Stomach (tissue), 9 donors: ENCODE data around the gene GAS1. TPM values are rescaled to one million over a fixed set of nuclear protein-coding genes. Genes with fewer than 3 reads are reported as not detected.

Source experiments
- DNase-seq, 2 donors: peaks; one replicate each; pipeline versions ENCODE4 v3.0.0 to v3.0.0-alpha.2; 2013 to 2019
- H3K27ac ChIP-seq, 5 donors: fragments of 200-600 bp in 4 of 5; sonication (generic) in 4 of 5; one replicate each; pipeline ENCODE4 v1.5.1; 2013 to 2019; ENCODE audit warnings: mild to moderate bottlenecking in 1 of 5, moderate library complexity in 1 of 5
- H3K27me3 ChIP-seq, 3 donors: fragments of 200-600 bp; sonication (generic); one replicate each; pipeline ENCODE4 v1.5.1; 2017 to 2019; ENCODE audit warnings: mixed run types in 1 of 3
- H3K36me3 ChIP-seq, 4 donors: fragments of 200-600 bp; sonication (generic); 1 replicate in 3 of 4; 2 replicates in 1 of 4; pipeline ENCODE4 v1.5.1; 2016 to 2019
- H3K4me1 ChIP-seq, 4 donors: fragments of 200-600 bp; sonication (generic); one replicate each; pipeline ENCODE4 v1.5.1; 2016 to 2019
- H3K4me3 ChIP-seq, 4 donors: fragments of 200-600 bp; sonication (generic) in 3 of 4; one replicate each; pipeline ENCODE4 v1.5.1; 2016 to 2019; ENCODE audit warnings: mild to moderate bottlenecking in 1 of 4
- H3K9me3 ChIP-seq, 4 donors: fragments of 200-600 bp; sonication (generic); one replicate each; pipeline ENCODE4 v1.5.1; 2016 to 2019
- EP300 ChIP-seq: sonication (generic); formaldehyde crosslinking; IDR thresholded peaks from one replicate; pipeline ENCODE4 v1.6.1; 2017; ENCODE audit warnings: antibody characterized with exemption
- POLR2A ChIP-seq, 4 donors: fragments of 450-650 bp; IDR thresholded peaks; one replicate each; pipeline ENCODE4 v1.6.1; 2016; ENCODE audit warnings: antibody characterized with exemption in 4 of 4, control low read depth in 2 of 4, mild to moderate bottlenecking in 1 of 4, moderate library complexity in 1 of 4
- POLR2AphosphoS5 ChIP-seq, 3 donors: sonication (generic); formaldehyde crosslinking; IDR thresholded peaks; one replicate each; pipeline ENCODE4 v1.6.1; 2016; ENCODE audit warnings: antibody characterized with exemption in 3 of 3
- WGBS, 5 donors: extraction: QIAGEN DNeasy Blood & Tissue Kit in 3 of 5; methylation state at CpG; one replicate each; pipeline versions ENCODE4 v1.1.5 to v1.1.7; 2013 to 2018; 5-methylcytosine and 5-hydroxymethylcytosine counted together
- intact Hi-C: fragments of 100-400 bp; cut with DNase I; formaldehyde crosslinking; loops from one replicate; pipeline ENCODE4 v1.15.1; 2023; ENCODE audit warnings: low total_unique reads
- polyA plus RNA-seq, 3 donors: library from polyadenylated mRNA; stranded (reverse); fragments of 200-250 nt; gene quantifications; one replicate each; pipeline ENCODE4 v1.2.3, GENCODE V29; 2013
- total RNA-seq, 5 donors: library from RNA; depleted of rRNA; stranded (reverse); fragments of >200 nt; gene quantifications; one replicate each; pipeline versions ENCODE4 v1.1.0 to v1.2.3, GENCODE V29; 2014 to 2016
- TF ChIP-seq, protein P1 (sequence below), 7 experiments: fragments of 450-650 bp in 4 of 7; fragments of 200-600 bp in 3 of 7; sonication (generic) in 3 of 7; IDR thresholded peaks; one replicate each; pipeline ENCODE4 v1.5.1; 2016 to 2019; ENCODE audit warnings: antibody characterized with exemption in 7 of 7, control low read depth in 2 of 7, mild to moderate bottlenecking in 1 of 7
- donor health status: healthy with polysubstance abuse.
- donor health status: Bipolar disorder and iron deficiency.
- donor health status: healthy.

The GAS1 gene
- total and polyA plus RNA-seq, 8 donors = 0.87 to 103 (median 27.5) TPM

GRCh38 chr9:86983620-86984259, 36.4 kb upstream of the GAS1 start:
- H3K9me3 ChIP-seq = no peaks in the 10 kb centered on the region
- peak overlapping the region in 4 of 5 donors; percentile 11 to 76 (median 32) for H3K27ac ChIP-seq
- DNase-seq = peak in 1 of 2 donors; percentile 34
- H3K4me3 ChIP-seq = no peak overlapping the region
- H3K36me3 ChIP-seq = no peaks in the 10 kb centered on the region
- no peak for TF ChIP-seq POLR2A (IDR thresholded peaks at IDR 0.05)
- no peak for TF ChIP-seq EP300
- TF ChIP-seq, protein P1, sequence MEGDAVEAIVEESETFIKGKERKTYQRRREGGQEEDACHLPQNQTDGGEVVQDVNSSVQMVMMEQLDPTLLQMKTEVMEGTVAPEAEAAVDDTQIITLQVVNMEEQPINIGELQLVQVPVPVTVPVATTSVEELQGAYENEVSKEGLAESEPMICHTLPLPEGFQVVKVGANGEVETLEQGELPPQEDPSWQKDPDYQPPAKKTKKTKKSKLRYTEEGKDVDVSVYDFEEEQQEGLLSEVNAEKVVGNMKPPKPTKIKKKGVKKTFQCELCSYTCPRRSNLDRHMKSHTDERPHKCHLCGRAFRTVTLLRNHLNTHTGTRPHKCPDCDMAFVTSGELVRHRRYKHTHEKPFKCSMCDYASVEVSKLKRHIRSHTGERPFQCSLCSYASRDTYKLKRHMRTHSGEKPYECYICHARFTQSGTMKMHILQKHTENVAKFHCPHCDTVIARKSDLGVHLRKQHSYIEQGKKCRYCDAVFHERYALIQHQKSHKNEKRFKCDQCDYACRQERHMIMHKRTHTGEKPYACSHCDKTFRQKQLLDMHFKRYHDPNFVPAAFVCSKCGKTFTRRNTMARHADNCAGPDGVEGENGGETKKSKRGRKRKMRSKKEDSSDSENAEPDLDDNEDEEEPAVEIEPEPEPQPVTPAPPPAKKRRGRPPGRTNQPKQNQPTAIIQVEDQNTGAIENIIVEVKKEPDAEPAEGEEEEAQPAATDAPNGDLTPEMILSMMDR (IDR thresholded peaks at IDR 0.05) = no peak
- peak; percentile 6 to 78 (median 60) for TF ChIP-seq POLR2AphosphoS5 (IDR thresholded peaks at IDR 0.05)
- WGBS, 5 donors = 41 to 52% (median 48%) methylated on average over 11 of the region's 11 CpGs
- H3K27me3 ChIP-seq = no peaks in the 10 kb centered on the region
- peaks cover 0 to 27% (median 7%) of the 10 kb centered on the region in 4 donors for H3K4me1 ChIP-seq
- intact Hi-C loops = no loop called here

DNA sequence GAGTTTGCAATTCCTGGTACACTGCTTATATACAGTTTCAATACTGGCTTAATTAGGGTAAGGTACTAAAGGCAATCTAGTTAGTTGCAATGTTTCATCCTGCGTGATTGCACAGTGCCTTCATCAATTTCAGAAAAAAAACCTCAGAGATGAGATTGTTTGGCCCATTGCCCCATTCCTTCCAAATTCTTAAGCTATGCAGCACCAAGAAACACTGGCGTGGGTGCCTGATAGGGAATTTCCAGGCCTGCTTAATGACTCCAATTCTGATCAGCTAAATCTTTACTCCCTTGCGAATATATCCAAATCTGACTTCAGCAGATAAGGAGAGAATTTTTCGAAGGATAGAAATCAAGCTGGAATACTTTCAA, 35.9 kb upstream of the GAS1 start:
- TF ChIP-seq, protein P1 (IDR thresholded peaks at IDR 0.05) = no peak
- TF ChIP-seq POLR2AphosphoS5 (IDR thresholded peaks at IDR 0.05) (no peak), POLR2A (IDR thresholded peaks at IDR 0.05) (no peak), EP300 (no peak)
- peak overlapping the region in 4 of 5 donors; percentile 11 to 76 (median 28) for H3K27ac ChIP-seq
- H3K4me3 ChIP-seq = no peak overlapping the region
- no peaks in the 10 kb centered on the region for H3K9me3 ChIP-seq
- peak in 1 of 2 donors; percentile 39 for DNase-seq
- no peaks in the 10 kb centered on the region for H3K36me3 ChIP-seq
- no peaks in the 10 kb centered on the region for H3K27me3 ChIP-seq
- H3K4me1 ChIP-seq = peaks cover 0 to 27% (median 7%) of the 10 kb centered on the region in 4 donors
- intact Hi-C loops = no loop called here
- WGBS, 5 donors = 51 to 70% (median 59%) methylated on average over 4 of the region's 4 CpGs

DNA sequence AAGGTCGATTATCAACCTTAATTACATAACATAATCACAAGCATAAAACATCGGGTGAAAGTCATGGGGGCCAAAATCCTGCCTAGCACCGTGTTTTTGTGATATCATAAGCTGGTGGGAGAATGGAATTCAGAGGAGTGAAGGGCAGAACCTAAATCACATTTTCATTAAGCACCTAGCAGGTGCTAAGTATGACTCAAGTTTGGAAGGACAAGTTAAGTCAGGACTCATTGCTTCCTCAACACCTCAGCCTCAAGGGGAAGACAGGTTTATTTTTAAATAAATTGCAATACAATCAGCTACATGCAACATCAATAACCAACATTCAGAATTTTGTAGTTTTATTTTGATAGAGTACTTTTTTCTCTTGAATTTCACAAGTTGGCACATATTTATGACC, 33.5 kb upstream of the GAS1 start:
- no peaks in the 10 kb centered on the region for H3K27me3 ChIP-seq
- H3K4me1 ChIP-seq = peaks cover 0 to 27% (median 7%) of the 10 kb centered on the region in 4 donors
- DNase-seq = no peak
- H3K36me3 ChIP-seq = no peaks in the 10 kb centered on the region
- TF ChIP-seq, protein P1 (IDR thresholded peaks at IDR 0.05) = no peak
- TF ChIP-seq POLR2A (IDR thresholded peaks at IDR 0.05) (no peak), EP300 (no peak), POLR2AphosphoS5 (IDR thresholded peaks at IDR 0.05) (no peak)
- WGBS, 5 donors = 50 to 62% (median 60%) methylated on average over 3 of the region's 3 CpGs
- no peak overlapping the region for H3K27ac ChIP-seq
- no peaks in the 10 kb centered on the region for H3K9me3 ChIP-seq
- intact Hi-C loops = no loop called here
- H3K4me3 ChIP-seq = no peak overlapping the region

DNA sequence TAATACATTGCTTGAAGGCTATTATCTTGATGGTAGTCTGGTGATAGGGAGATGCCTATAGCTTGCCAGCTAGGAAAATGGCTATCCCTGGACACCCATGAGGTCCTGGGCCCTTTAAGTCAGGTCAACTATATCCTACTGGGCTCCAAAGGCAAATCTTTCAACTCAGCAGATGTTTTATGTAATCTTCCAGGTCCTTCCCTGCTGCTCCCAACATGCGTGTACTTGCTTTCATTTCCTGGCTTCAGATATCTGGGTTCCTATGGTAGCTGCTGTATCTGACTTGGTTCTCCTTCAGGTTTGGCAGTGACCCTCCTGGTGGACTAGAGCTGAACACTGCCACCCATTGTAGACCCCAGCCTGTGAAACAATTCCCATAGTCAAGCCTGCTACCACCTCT, 32.4 kb upstream of the GAS1 start:
- TF ChIP-seq POLR2AphosphoS5 (IDR thresholded peaks at IDR 0.05) = no peak
- Histone ChIP-seq H3K4me1 (peaks cover 0 to 34% (median 7%) of the 10 kb centered on the region in 4 donors), H3K27ac (peak overlapping the region in 1 of 5 donors; percentile 8), H3K36me3 (no peaks in the 10 kb centered on the region), H3K4me3 (no peak overlapping the region), H3K27me3 (no peaks in the 10 kb centered on the region), H3K9me3 (no peaks in the 10 kb centered on the region)
- WGBS, 5 donors = 74 to 100% (median 80%) methylated on average over 1 of the region's 1 CpG
- DNase-seq = no peak
- intact Hi-C loops = no loop called here

DNA sequence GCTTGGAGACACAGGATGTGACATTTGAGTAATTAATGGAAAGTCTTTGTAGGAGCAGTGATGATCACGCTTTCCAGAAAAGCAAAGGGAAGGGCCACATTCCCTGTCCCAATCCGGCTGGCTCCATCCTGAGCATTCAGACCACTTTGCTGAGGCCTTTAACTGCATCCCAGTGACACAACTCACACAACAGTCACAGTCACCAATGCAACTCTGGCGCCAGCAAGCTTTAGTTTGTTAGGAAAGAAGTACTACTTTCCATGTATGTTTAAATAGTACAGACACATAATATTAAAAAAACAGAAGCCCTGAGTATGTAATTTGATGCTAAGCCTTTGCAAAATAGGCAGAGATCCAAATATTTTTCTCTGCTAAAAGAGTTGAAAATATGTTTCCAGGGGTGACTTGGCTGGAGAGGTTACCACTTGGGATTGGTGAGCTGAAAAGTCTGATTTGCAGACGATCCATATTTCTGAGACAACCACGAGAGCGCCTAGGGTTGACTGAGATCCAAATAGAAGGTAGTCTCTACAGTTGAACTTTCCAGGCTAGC, 31.7 kb upstream of the GAS1 start:
- DNase-seq = peak in 1 of 2 donors; percentile 30
- H3K4me1 ChIP-seq = peaks cover 0 to 31% (median 6%) of the 10 kb centered on the region in 4 donors
- WGBS, 5 donors = 71 to 86% (median 81%) methylated on average over 6 of the region's 6 CpGs
- no peak overlapping the region for H3K4me3 ChIP-seq
- no peaks in the 10 kb centered on the region for H3K27me3 ChIP-seq
- no peaks in the 10 kb centered on the region for H3K9me3 ChIP-seq
- no peaks in the 10 kb centered on the region for H3K36me3 ChIP-seq
- H3K27ac ChIP-seq = peak overlapping the region in 1 of 5 donors; percentile 8
- intact Hi-C loops = no loop called here
- TF ChIP-seq, protein P1 (IDR thresholded peaks at IDR 0.05) = no peak
- TF ChIP-seq EP300 (no peak), POLR2A (IDR thresholded peaks at IDR 0.05) (no peak), POLR2AphosphoS5 (IDR thresholded peaks at IDR 0.05) (no peak)
